ENCODE measurements around the gene ZNF407.
A peak's percentile ranks its signal among the peaks of the same experiment; 100 is the strongest.

The ZNF407 gene

GRCh38 chr18:74902147-74902455 lies 304.4 kb downstream of the ZNF407 start:
- Histone ChIP-seq H3K27me3 (ENCODE audit: control insufficient read depth, insufficient read depth, low read length) (no peaks in the 10 kb centered on the region), H3K4me3 (ENCODE audit: low read length) (no peak overlapping the region), H3K9ac (ENCODE audit: low read length) (no peak overlapping the region), H3K4me1 (ENCODE audit: control insufficient read depth, insufficient read depth, low read length) (peaks cover 11% of the 10 kb centered on the region), H3K36me3 (ENCODE audit: control insufficient read depth, insufficient read depth, low read length) (no peaks in the 10 kb centered on the region), H3K27ac (ENCODE audit: low read depth, low read length) (no peak overlapping the region)

GRCh38 chr18:74905247-74905646 lies 307.6 kb downstream of the ZNF407 start:
- H3K36me3 ChIP-seq (ENCODE audit: control insufficient read depth, insufficient read depth, low read length), result no peaks in the 10 kb centered on the region
- no peak overlapping the region for H3K4me3 ChIP-seq (ENCODE audit: low read length)
- H3K27me3 ChIP-seq (ENCODE audit: control insufficient read depth, insufficient read depth, low read length), result no peaks in the 10 kb centered on the region
- peak overlapping the region; percentile 50 for H3K27ac ChIP-seq (ENCODE audit: low read depth, low read length)
- no peak overlapping the region for H3K9ac ChIP-seq (ENCODE audit: low read length)
- H3K4me1 ChIP-seq (ENCODE audit: control insufficient read depth, insufficient read depth, low read length), result peaks cover 11% of the 10 kb centered on the region

GRCh38 chr18:74906184-74906583 lies 308.5 kb downstream of the ZNF407 start:
- H3K4me1 ChIP-seq (ENCODE audit: control insufficient read depth, insufficient read depth, low read length), result peaks cover 11% of the 10 kb centered on the region
- no peak overlapping the region for H3K4me3 ChIP-seq (ENCODE audit: low read length)
- H3K36me3 ChIP-seq (ENCODE audit: control insufficient read depth, insufficient read depth, low read length), result no peaks in the 10 kb centered on the region
- no peak overlapping the region for H3K9ac ChIP-seq (ENCODE audit: low read length)
- no peaks in the 10 kb centered on the region for H3K27me3 ChIP-seq (ENCODE audit: control insufficient read depth, insufficient read depth, low read length)
- peak overlapping the region; percentile 21 for H3K27ac ChIP-seq (ENCODE audit: low read depth, low read length)

- Histone ChIP-seq H3K36me3 (ENCODE audit: control insufficient read depth, insufficient read depth, low read length) (no peaks in the 10 kb centered on the region), H3K4me3 (ENCODE audit: low read length) (no peak overlapping the region), H3K4me1 (ENCODE audit: control insufficient read depth, insufficient read depth, low read length) (no peaks in the 10 kb centered on the region), H3K9ac (ENCODE audit: low read length) (no peak overlapping the region), H3K27ac (ENCODE audit: low read depth, low read length) (no peak overlapping the region), H3K27me3 (ENCODE audit: control insufficient read depth, insufficient read depth, low read length) (no peaks in the 10 kb centered on the region)
Measured at GRCh38 chr18:74914052-74914591, 316.5 kb downstream of the ZNF407 start.

GRCh38 chr18:74914648-74915047 lies 317.0 kb downstream of the ZNF407 start:
- no peaks in the 10 kb centered on the region for H3K4me1 ChIP-seq (ENCODE audit: control insufficient read depth, insufficient read depth, low read length)
- H3K9ac ChIP-seq (ENCODE audit: low read length), result no peak overlapping the region
- H3K4me3 ChIP-seq (ENCODE audit: low read length), result no peak overlapping the region
- H3K36me3 ChIP-seq (ENCODE audit: control insufficient read depth, insufficient read depth, low read length), result no peaks in the 10 kb centered on the region
- H3K27ac ChIP-seq (ENCODE audit: low read depth, low read length), result no peak overlapping the region
- no peaks in the 10 kb centered on the region for H3K27me3 ChIP-seq (ENCODE audit: control insufficient read depth, insufficient read depth, low read length)

- no peaks in the 10 kb centered on the region for H3K27me3 ChIP-seq (ENCODE audit: control insufficient read depth, insufficient read depth, low read length)
- no peaks in the 10 kb centered on the region for H3K4me1 ChIP-seq (ENCODE audit: control insufficient read depth, insufficient read depth, low read length)
- no peak overlapping the region for H3K4me3 ChIP-seq (ENCODE audit: low read length)
- H3K27ac ChIP-seq (ENCODE audit: low read depth, low read length), result no peak overlapping the region
- H3K36me3 ChIP-seq (ENCODE audit: control insufficient read depth, insufficient read depth, low read length), result no peaks in the 10 kb centered on the region
- no peak overlapping the region for H3K9ac ChIP-seq (ENCODE audit: low read length)
Measured at GRCh38 chr18:74916773-74917393, 319.2 kb downstream of the ZNF407 start.

GRCh38 chr18:74918276-74918790 lies 320.7 kb downstream of the ZNF407 start:
- H3K27me3 ChIP-seq (ENCODE audit: control insufficient read depth, insufficient read depth, low read length), result no peaks in the 10 kb centered on the region
- H3K4me1 ChIP-seq (ENCODE audit: control insufficient read depth, insufficient read depth, low read length), result no peaks in the 10 kb centered on the region
- no peak overlapping the region for H3K27ac ChIP-seq (ENCODE audit: low read depth, low read length)
- H3K9ac ChIP-seq (ENCODE audit: low read length), result no peak overlapping the region
- H3K4me3 ChIP-seq (ENCODE audit: low read length), result no peak overlapping the region
- H3K36me3 ChIP-seq (ENCODE audit: control insufficient read depth, insufficient read depth, low read length), result no peaks in the 10 kb centered on the region

GRCh38 chr18:74921057-74921820 lies 323.6 kb downstream of the ZNF407 start:
- no peak overlapping the region for H3K4me3 ChIP-seq (ENCODE audit: low read length)
- no peaks in the 10 kb centered on the region for H3K4me1 ChIP-seq (ENCODE audit: control insufficient read depth, insufficient read depth, low read length)
- no peak overlapping the region for H3K9ac ChIP-seq (ENCODE audit: low read length)
- H3K27me3 ChIP-seq (ENCODE audit: control insufficient read depth, insufficient read depth, low read length), result no peaks in the 10 kb centered on the region
- no peak overlapping the region for H3K27ac ChIP-seq (ENCODE audit: low read depth, low read length)
- no peaks in the 10 kb centered on the region for H3K36me3 ChIP-seq (ENCODE audit: control insufficient read depth, insufficient read depth, low read length)

- H3K27me3 ChIP-seq (ENCODE audit: control insufficient read depth, insufficient read depth, low read length), result no peaks in the 10 kb centered on the region
- no peaks in the 10 kb centered on the region for H3K4me1 ChIP-seq (ENCODE audit: control insufficient read depth, insufficient read depth, low read length)
- no peak overlapping the region for H3K4me3 ChIP-seq (ENCODE audit: low read length)
- H3K9ac ChIP-seq (ENCODE audit: low read length), result no peak overlapping the region
- no peak overlapping the region for H3K27ac ChIP-seq (ENCODE audit: low read depth, low read length)
- no peaks in the 10 kb centered on the region for H3K36me3 ChIP-seq (ENCODE audit: control insufficient read depth, insufficient read depth, low read length)
Measured at GRCh38 chr18:74926051-74926450, 328.4 kb downstream of the ZNF407 start.

- no peak overlapping the region for H3K9ac ChIP-seq (ENCODE audit: low read length)
- no peaks in the 10 kb centered on the region for H3K36me3 ChIP-seq (ENCODE audit: control insufficient read depth, insufficient read depth, low read length)
- H3K4me3 ChIP-seq (ENCODE audit: low read length), result no peak overlapping the region
- no peaks in the 10 kb centered on the region for H3K27me3 ChIP-seq (ENCODE audit: control insufficient read depth, insufficient read depth, low read length)
- H3K27ac ChIP-seq (ENCODE audit: low read depth, low read length), result no peak overlapping the region
- H3K4me1 ChIP-seq (ENCODE audit: control insufficient read depth, insufficient read depth, low read length), result no peaks in the 10 kb centered on the region
Measured at GRCh38 chr18:74928194-74928968, 330.7 kb downstream of the ZNF407 start.

- H3K4me3 ChIP-seq (ENCODE audit: low read length), result no peak overlapping the region
- H3K27ac ChIP-seq (ENCODE audit: low read depth, low read length), result no peak overlapping the region
- H3K4me1 ChIP-seq (ENCODE audit: control insufficient read depth, insufficient read depth, low read length), result no peaks in the 10 kb centered on the region
- H3K36me3 ChIP-seq (ENCODE audit: control insufficient read depth, insufficient read depth, low read length), result no peaks in the 10 kb centered on the region
- no peaks in the 10 kb centered on the region for H3K27me3 ChIP-seq (ENCODE audit: control insufficient read depth, insufficient read depth, low read length)
- H3K9ac ChIP-seq (ENCODE audit: low read length), result no peak overlapping the region
Measured at GRCh38 chr18:74929110-74929509, 331.4 kb downstream of the ZNF407 start.

GRCh38 chr18:74930616-74931015 lies 332.9 kb downstream of the ZNF407 start:
- Histone ChIP-seq H3K9ac (ENCODE audit: low read length) (no peak overlapping the region), H3K4me3 (ENCODE audit: low read length) (no peak overlapping the region), H3K4me1 (ENCODE audit: control insufficient read depth, insufficient read depth, low read length) (no peaks in the 10 kb centered on the region)

More at GRCh38 chr18:74930616-74931015, 332.9 kb downstream of the ZNF407 start:
- Histone ChIP-seq H3K27ac (ENCODE audit: low read depth, low read length) (no peak overlapping the region), H3K36me3 (ENCODE audit: control insufficient read depth, insufficient read depth, low read length) (no peaks in the 10 kb centered on the region), H3K27me3 (ENCODE audit: control insufficient read depth, insufficient read depth, low read length) (no peaks in the 10 kb centered on the region)
